WTC11 (cell line): Measurements from ENCODE around the gene SELENOK. TPM values are rescaled to one million over a fixed set of nuclear protein-coding genes. Genes with fewer than 3 reads are reported as not detected.

Source experiments
- AFF4 ChIP-seq: sonication (generic); formaldehyde crosslinking; IDR thresholded peaks from 2 replicates; pipeline ENCODE4 v1.8.1; 2023; ENCODE audit warnings: mild to moderate bottlenecking, missing genetic modification reagents, borderline replicate concordance
- ATF1 ChIP-seq: sonication (generic); formaldehyde crosslinking; IDR thresholded peaks from 2 replicates; pipeline ENCODE4 v1.8.1; 2023; ENCODE audit warnings: mild to moderate bottlenecking, moderate library complexity, missing genetic modification reagents
- ATF2 ChIP-seq: sonication (generic); formaldehyde crosslinking; IDR thresholded peaks from 2 replicates; pipeline ENCODE4 v1.8.1; 2022; ENCODE audit warnings: low read depth, missing genetic modification reagents, borderline replicate concordance
- CREB1 ChIP-seq: sonication (generic); formaldehyde crosslinking; IDR thresholded peaks from 2 replicates; pipeline ENCODE4 v1.8.0; 2023; ENCODE audit warnings: mild to moderate bottlenecking, missing genetic modification reagents
- ESRRA ChIP-seq: sonication (generic); formaldehyde crosslinking; IDR thresholded peaks from 2 replicates; pipeline ENCODE4 v1.8.1; 2022; ENCODE audit warnings: mild to moderate bottlenecking, missing genetic modification reagents, borderline replicate concordance
- FOXJ3 ChIP-seq: sonication (generic); formaldehyde crosslinking; IDR thresholded peaks from 2 replicates; pipeline ENCODE4 v1.9.0; 2021; ENCODE audit warnings: missing genetic modification reagents, mild to moderate bottlenecking, borderline replicate concordance
- HMGA2 ChIP-seq: fragments of 250-450 bp; sonication (Bioruptor Pico); IDR thresholded peaks from 2 replicates; pipeline ENCODE4 v1.4.0; 2021; ENCODE audit warnings: mild to moderate bottlenecking, moderate library complexity
- MAX ChIP-seq: sonication (generic); formaldehyde crosslinking; IDR thresholded peaks from 2 replicates; pipeline ENCODE4 v1.8.0; 2022; ENCODE audit warnings: mild to moderate bottlenecking, missing genetic modification reagents
- NR1H2 ChIP-seq: sonication (generic); formaldehyde crosslinking; IDR thresholded peaks from 2 replicates; pipeline ENCODE4 v1.9.0; 2021; ENCODE audit warnings: mild to moderate bottlenecking, moderate library complexity, missing genetic modification reagents
- NR3C1 ChIP-seq: sonication (generic); formaldehyde crosslinking; conservative IDR thresholded peaks from 2 replicates; pipeline ENCODE4 v1.8.1; 2023; ENCODE audit warnings: low read depth, mild to moderate bottlenecking, missing genetic modification reagents
- PRDM15 ChIP-seq: sonication (generic); formaldehyde crosslinking; IDR thresholded peaks from 2 replicates; pipeline ENCODE4 v1.8.0; 2022; ENCODE audit warnings: missing genetic modification reagents
- PRRX2 ChIP-seq: fragments of 250-450 bp; sonication (Bioruptor Pico); IDR thresholded peaks from 2 replicates; pipeline ENCODE4 v1.8.0; 2021; ENCODE audit warnings: mild to moderate bottlenecking
- SMAD4 ChIP-seq: sonication (generic); formaldehyde crosslinking; IDR thresholded peaks from 2 replicates; pipeline ENCODE4 v1.8.0; 2022; ENCODE audit warnings: mild to moderate bottlenecking, missing genetic modification reagents
- SOX15 ChIP-seq: fragments of 250-450 bp; sonication (Bioruptor Pico); IDR thresholded peaks from 2 replicates; pipeline ENCODE4 v1.9.0; 2021; ENCODE audit warnings: mild to moderate bottlenecking
- TCF7 ChIP-seq: sonication (generic); formaldehyde crosslinking; IDR thresholded peaks from 2 replicates; pipeline ENCODE4 v1.8.0; 2022; ENCODE audit warnings: mild to moderate bottlenecking, low read depth, missing genetic modification reagents, moderate library complexity
- TP53 ChIP-seq: sonication (generic); formaldehyde crosslinking; IDR thresholded peaks from 2 replicates; pipeline ENCODE4 v1.8.1; 2023; ENCODE audit warnings: mild to moderate bottlenecking, missing genetic modification reagents
- ZMAT4 ChIP-seq: fragments of 250-450 bp; sonication (Bioruptor Pico); IDR thresholded peaks from 2 replicates; pipeline ENCODE4 v1.9.0; 2021; ENCODE audit warnings: mild to moderate bottlenecking
- ZNF219 ChIP-seq: sonication (generic); formaldehyde crosslinking; IDR thresholded peaks from 2 replicates; pipeline ENCODE4 v1.8.0; 2023; ENCODE audit warnings: missing genetic modification reagents, mild to moderate bottlenecking, borderline replicate concordance
- ZNF317 ChIP-seq: sonication (generic); formaldehyde crosslinking; IDR thresholded peaks from 2 replicates; pipeline ENCODE4 v1.8.1; 2023; ENCODE audit warnings: low read depth, mild to moderate bottlenecking, moderate library complexity, missing genetic modification reagents, borderline replicate concordance
- ZNF425 ChIP-seq: fragments of 250-450 bp; sonication (Bioruptor Pico); conservative IDR thresholded peaks from 2 replicates; pipeline ENCODE4 v1.9.0; 2021; ENCODE audit warnings: mild to moderate bottlenecking
- ZSCAN18 ChIP-seq: fragments of 250-450 bp; sonication (Bioruptor Pico); IDR thresholded peaks from 2 replicates; pipeline ENCODE4 v2.1.2; 2022; ENCODE audit warnings: mild to moderate bottlenecking, moderate library complexity
- total RNA-seq: library from RNA; stranded (reverse); gene quantifications from 3 replicates; pipeline ENCODE4 v1.2.3, GENCODE V29; 2021

Gene SELENOK
- total RNA-seq, 1 experiment from 2014 or later = 38.7 TPM

GRCh38 chr3:53846134-53846850, 45.4 kb downstream of the SELENOK start, which contains the start of the genes CHDH and IL17RB (continued):
- TF ChIP-seq PRDM15 (CRISPR knock-in tag) = peak; percentile 46
- TF ChIP-seq SMAD4 (CRISPR knock-in tag) = no peak
- no peak for TF ChIP-seq ZNF425 (CRISPR knock-in tag)
- TF ChIP-seq NR3C1 (CRISPR knock-in tag) = peak; percentile 93
- TF ChIP-seq SOX15 (CRISPR knock-in tag) = no peak
- no peak for TF ChIP-seq ZSCAN18 (CRISPR knock-in tag)
- TF ChIP-seq ZNF219 = no peak
- TF ChIP-seq MAX (CRISPR knock-in tag) = peak; percentile 96
- no peak for TF ChIP-seq ZMAT4
- no peak for TF ChIP-seq HMGA2
- no peak for TF ChIP-seq PRRX2 (CRISPR knock-in tag)
- TF ChIP-seq NR1H2 (CRISPR knock-in tag) = no peak
- TF ChIP-seq ATF2 (CRISPR knock-in tag) = no peak
- TF ChIP-seq ZNF317 (CRISPR knock-in tag) = peak; percentile 28; the same call in 1 of the 2 replicates
- TF ChIP-seq TCF7 = peak; percentile 76; the same call in 1 of the 2 replicates
- no peak; the same call in 1 of the 2 replicates for TF ChIP-seq AFF4
- TF ChIP-seq ESRRA = peak; percentile 57; the same call in 1 of the 2 replicates
- peak; percentile 90; the same call in 1 of the 2 replicates for TF ChIP-seq TP53 (CRISPR knock-in tag)
- TF ChIP-seq ATF1 (CRISPR knock-in tag) = no peak; the same call in 1 of the 2 replicates
- no peak for TF ChIP-seq FOXJ3 (CRISPR knock-in tag)
- no peak for TF ChIP-seq CREB1
